ENCODE measurements around the gene EFNB1.

EFNB1 gene

GRCh38 chrX:68853665-68854251, 24.9 kb downstream of the EFNB1 start:
- no peak overlapping the region for H3K27ac Mint-ChIP-seq
- H3K9me3 Mint-ChIP-seq: peaks cover 60% of the 10 kb centered on the region
- no peak for DNase-seq
- no peaks in the 10 kb centered on the region for H3K36me3 Mint-ChIP-seq (ENCODE audit: low read depth)
- TF ChIP-seq CTCF (IDR thresholded peaks at IDR 0.05): no peak
- H3K27me3 Mint-ChIP-seq (ENCODE audit: low read depth, poor library complexity): peaks cover 4% of the 10 kb centered on the region
- H3K4me3 Mint-ChIP-seq: no peak overlapping the region
- H3K4me1 Mint-ChIP-seq: peaks cover 57% of the 10 kb centered on the region

GRCh38 chrX:68865300-68865699, 36.5 kb downstream of the EFNB1 start:
- H3K27me3 Mint-ChIP-seq (ENCODE audit: low read depth, poor library complexity): peaks cover 10% of the 10 kb centered on the region
- no peak for TF ChIP-seq CTCF (IDR thresholded peaks at IDR 0.05)
- peaks cover 39% of the 10 kb centered on the region for H3K9me3 Mint-ChIP-seq
- H3K27ac Mint-ChIP-seq: no peak overlapping the region
- no peaks in the 10 kb centered on the region for H3K36me3 Mint-ChIP-seq (ENCODE audit: low read depth)
- no peak overlapping the region for H3K4me3 Mint-ChIP-seq
- H3K4me1 Mint-ChIP-seq: peaks cover 54% of the 10 kb centered on the region
- DNase-seq: no peak

- H3K9me3 Mint-ChIP-seq: peaks cover 43% of the 10 kb centered on the region
- no peak for TF ChIP-seq CTCF (IDR thresholded peaks at IDR 0.05)
- peaks cover 54% of the 10 kb centered on the region for H3K4me1 Mint-ChIP-seq
- H3K27me3 Mint-ChIP-seq (ENCODE audit: low read depth, poor library complexity): peaks cover 10% of the 10 kb centered on the region
- no peak overlapping the region for H3K4me3 Mint-ChIP-seq
- H3K36me3 Mint-ChIP-seq (ENCODE audit: low read depth): no peaks in the 10 kb centered on the region
- no peak for DNase-seq
- no peak overlapping the region for H3K27ac Mint-ChIP-seq
Measured at GRCh38 chrX:68865926-68866325, 37.1 kb downstream of the EFNB1 start.

GRCh38 chrX:68867458-68868112, 38.8 kb downstream of the EFNB1 start:
- H3K27ac Mint-ChIP-seq: peak overlapping the region; percentile 57
- no peaks in the 10 kb centered on the region for H3K36me3 Mint-ChIP-seq (ENCODE audit: low read depth)
- H3K4me3 Mint-ChIP-seq: peak overlapping the region; percentile 51
- H3K4me1 Mint-ChIP-seq: peaks cover 67% of the 10 kb centered on the region
- peak; percentile 33 for DNase-seq
- peaks cover 49% of the 10 kb centered on the region for H3K9me3 Mint-ChIP-seq
- TF ChIP-seq CTCF (IDR thresholded peaks at IDR 0.05): no peak
- H3K27me3 Mint-ChIP-seq (ENCODE audit: low read depth, poor library complexity): peaks cover 10% of the 10 kb centered on the region

- Mint-ChIP-seq H3K4me3 (no peak overlapping the region), H3K27ac (no peak overlapping the region), H3K4me1 (peaks cover 67% of the 10 kb centered on the region), H3K27me3 (ENCODE audit: low read depth, poor library complexity) (peaks cover 9% of the 10 kb centered on the region), H3K36me3 (ENCODE audit: low read depth) (no peaks in the 10 kb centered on the region), H3K9me3 (peaks cover 55% of the 10 kb centered on the region)
- no peak for DNase-seq
- TF ChIP-seq CTCF (IDR thresholded peaks at IDR 0.05): no peak
Measured at GRCh38 chrX:68868316-68868715, 39.5 kb downstream of the EFNB1 start.

Measured in nephron progenitor cell (in vitro differentiated cells).